SK-N-SH treated with all-trans-retinoic acid at 6 μM for 48 hours (cell line): ENCODE results near the gene GAREM2.

Source experiments
- ATAC-seq: fragments of 200-7000 bp; cut with Tn5 transposase; 3 replicates; pipeline ENCODE4 v1.9.1; 2020; ENCODE audit warnings: mild to moderate bottlenecking, moderate library complexity
- ARNTL ChIP-seq: fragments of 450-650 bp; formaldehyde crosslinking; IDR thresholded peaks from 2 replicates; pipeline ENCODE4 v1.5.0; 2020; ENCODE audit warnings: low read depth, mild to moderate bottlenecking, moderate library complexity, borderline replicate concordance
- BACH2 ChIP-seq: fragments of 250-450 bp; sonication (Bioruptor Pico); IDR thresholded peaks from 2 replicates; pipeline ENCODE4 v1.9.0; 2021; ENCODE audit warnings: mild to moderate bottlenecking, borderline replicate concordance
- CREB5 ChIP-seq: fragments of 250-450 bp; sonication (Bioruptor Pico); IDR thresholded peaks from 2 replicates; pipeline ENCODE4 v1.5.1; 2020; ENCODE audit warnings: low read depth, mild to moderate bottlenecking, moderate library complexity
- CSDC2 ChIP-seq: fragments of 250-450 bp; sonication (Bioruptor Pico); IDR thresholded peaks from 2 replicates; pipeline ENCODE4 v1.5.0; 2020; ENCODE audit warnings: mild to moderate bottlenecking, moderate library complexity
- CSRNP3 ChIP-seq: fragments of 250-450 bp; sonication (Bioruptor Pico); IDR thresholded peaks from 2 replicates; pipeline ENCODE4 v1.5.1; 2021; ENCODE audit warnings: mild to moderate bottlenecking, moderate library complexity
- ESRRG ChIP-seq: fragments of 250-450 bp; sonication (Bioruptor Pico); IDR thresholded peaks from 2 replicates; pipeline ENCODE4 v1.6.1; 2021; ENCODE audit warnings: mild to moderate bottlenecking
- GLIS3 ChIP-seq: fragments of 250-450 bp; sonication (Bioruptor Pico); IDR thresholded peaks from 2 replicates; pipeline ENCODE4 v1.5.0; 2020; ENCODE audit warnings: mild to moderate bottlenecking, moderate library complexity
- ISL1 ChIP-seq: fragments of 250-450 bp; sonication (Bioruptor Pico); IDR thresholded peaks from 2 replicates; pipeline ENCODE4 v2.1.2; 2022; ENCODE audit warnings: mild to moderate bottlenecking, moderate library complexity
- OSR1 ChIP-seq: fragments of 250-450 bp; sonication (Bioruptor Pico); IDR thresholded peaks from 2 replicates; pipeline ENCODE4 v1.8.0; 2022; ENCODE audit warnings: moderate library complexity, mild to moderate bottlenecking, inconsistent platforms
- POU6F1 ChIP-seq: fragments of 250-450 bp; sonication (Bioruptor Pico); IDR thresholded peaks from 2 replicates; pipeline ENCODE4 v1.8.0; 2021; ENCODE audit warnings: low read depth, mild to moderate bottlenecking, moderate library complexity, borderline replicate concordance
- PPARA ChIP-seq: fragments of 250-450 bp; sonication (Bioruptor Pico); IDR thresholded peaks from 2 replicates; pipeline ENCODE4 v1.5.0; 2020; ENCODE audit warnings: mild to moderate bottlenecking, borderline replicate concordance
- RARB ChIP-seq: fragments of 250-450 bp; sonication (Bioruptor Pico); IDR thresholded peaks from 2 replicates; pipeline ENCODE4 v1.8.0; 2021; ENCODE audit warnings: mild to moderate bottlenecking, moderate library complexity
- SNAI2 ChIP-seq: fragments of 250-450 bp; sonication (Bioruptor Pico); IDR thresholded peaks from 2 replicates; pipeline ENCODE4 v1.5.0; 2020; ENCODE audit warnings: mild to moderate bottlenecking, moderate library complexity
- TCF4 ChIP-seq: fragments of 250-450 bp; sonication (Bioruptor Pico); IDR thresholded peaks from 2 replicates; pipeline ENCODE4 v1.8.0; 2021; ENCODE audit warnings: mild to moderate bottlenecking, moderate library complexity, borderline replicate concordance
- TOX ChIP-seq: fragments of 250-450 bp; sonication (Bioruptor Pico); IDR thresholded peaks from 2 replicates; pipeline ENCODE4 v1.8.0; 2021; ENCODE audit warnings: mild to moderate bottlenecking, moderate library complexity, borderline replicate concordance
- ZC3H10 ChIP-seq: fragments of 250-450 bp; sonication (Bioruptor Pico); IDR thresholded peaks from 2 replicates; pipeline ENCODE4 v1.5.1; 2021; ENCODE audit warnings: mild to moderate bottlenecking, moderate library complexity
- ZNF565 ChIP-seq: fragments of 450-650 bp; formaldehyde crosslinking; conservative IDR thresholded peaks from 2 replicates; pipeline ENCODE4 v1.5.0; 2020; ENCODE audit warnings: low read depth, mild to moderate bottlenecking, moderate library complexity
- ZNF70 ChIP-seq: fragments of 450-650 bp; formaldehyde crosslinking; IDR thresholded peaks from 2 replicates; pipeline ENCODE4 v1.5.0; 2020; ENCODE audit warnings: mild to moderate bottlenecking, moderate library complexity
- ZNF8 ChIP-seq: fragments of 450-650 bp; formaldehyde crosslinking; IDR thresholded peaks from 2 replicates; pipeline ENCODE4 v1.5.0; 2020; ENCODE audit warnings: mild to moderate bottlenecking, moderate library complexity
- TF ChIP-seq, protein P1 (sequence below): fragments of 250-450 bp; sonication (Bioruptor Pico); IDR thresholded peaks from 2 replicates; pipeline ENCODE4 v1.5.0; 2020; ENCODE audit warnings: mild to moderate bottlenecking, moderate library complexity
- TF ChIP-seq, protein P2 (sequence below): fragments of 250-450 bp; sonication (Bioruptor Pico); IDR thresholded peaks from 2 replicates; pipeline ENCODE4 v1.8.0; 2020; ENCODE audit warnings: mild to moderate bottlenecking, moderate library complexity, borderline replicate concordance

Gene GAREM2

GRCh38 chr2:26216587-26216986 is 43.7 kb downstream of the GAREM2 start (continued):
- TF ChIP-seq, protein P1, sequence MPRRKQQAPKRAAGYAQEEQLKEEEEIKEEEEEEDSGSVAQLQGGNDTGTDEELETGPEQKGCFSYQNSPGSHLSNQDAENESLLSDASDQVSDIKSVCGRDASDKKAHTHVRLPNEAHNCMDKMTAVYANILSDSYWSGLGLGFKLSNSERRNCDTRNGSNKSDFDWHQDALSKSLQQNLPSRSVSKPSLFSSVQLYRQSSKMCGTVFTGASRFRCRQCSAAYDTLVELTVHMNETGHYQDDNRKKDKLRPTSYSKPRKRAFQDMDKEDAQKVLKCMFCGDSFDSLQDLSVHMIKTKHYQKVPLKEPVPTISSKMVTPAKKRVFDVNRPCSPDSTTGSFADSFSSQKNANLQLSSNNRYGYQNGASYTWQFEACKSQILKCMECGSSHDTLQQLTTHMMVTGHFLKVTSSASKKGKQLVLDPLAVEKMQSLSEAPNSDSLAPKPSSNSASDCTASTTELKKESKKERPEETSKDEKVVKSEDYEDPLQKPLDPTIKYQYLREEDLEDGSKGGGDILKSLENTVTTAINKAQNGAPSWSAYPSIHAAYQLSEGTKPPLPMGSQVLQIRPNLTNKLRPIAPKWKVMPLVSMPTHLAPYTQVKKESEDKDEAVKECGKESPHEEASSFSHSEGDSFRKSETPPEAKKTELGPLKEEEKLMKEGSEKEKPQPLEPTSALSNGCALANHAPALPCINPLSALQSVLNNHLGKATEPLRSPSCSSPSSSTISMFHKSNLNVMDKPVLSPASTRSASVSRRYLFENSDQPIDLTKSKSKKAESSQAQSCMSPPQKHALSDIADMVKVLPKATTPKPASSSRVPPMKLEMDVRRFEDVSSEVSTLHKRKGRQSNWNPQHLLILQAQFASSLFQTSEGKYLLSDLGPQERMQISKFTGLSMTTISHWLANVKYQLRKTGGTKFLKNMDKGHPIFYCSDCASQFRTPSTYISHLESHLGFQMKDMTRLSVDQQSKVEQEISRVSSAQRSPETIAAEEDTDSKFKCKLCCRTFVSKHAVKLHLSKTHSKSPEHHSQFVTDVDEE (CRISPR knock-in tag) = no peak
- TF ChIP-seq PPARA (CRISPR knock-in tag) (no peak), RARB (CRISPR knock-in tag) (no peak), ZNF70 (no peak), GLIS3 (CRISPR knock-in tag) (no peak), SNAI2 (no peak), TCF4 (CRISPR knock-in tag) (no peak)

GRCh38 chr2:26217720-26218119 is 44.8 kb downstream of the GAREM2 start:
- ATAC-seq = no peak
- no peak for TF ChIP-seq GLIS3 (CRISPR knock-in tag)
- TF ChIP-seq ESRRG = no peak
- TF ChIP-seq ZNF565 (CRISPR knock-in tag) = no peak
- TF ChIP-seq, protein P1 (CRISPR knock-in tag) = no peak
- no peak for TF ChIP-seq POU6F1 (CRISPR knock-in tag)
- no peak for TF ChIP-seq CSRNP3
- no peak for TF ChIP-seq BACH2 (CRISPR knock-in tag)
- TF ChIP-seq CSDC2 (CRISPR knock-in tag) = no peak
- no peak for TF ChIP-seq ZNF8 (CRISPR knock-in tag)
- TF ChIP-seq CREB5 (CRISPR knock-in tag) = no peak
- no peak for TF ChIP-seq PPARA (CRISPR knock-in tag)
- TF ChIP-seq ZC3H10 (CRISPR knock-in tag) = no peak
- no peak for TF ChIP-seq ZNF70
- TF ChIP-seq ISL1 (CRISPR knock-in tag) = no peak
- TF ChIP-seq, protein P2, sequence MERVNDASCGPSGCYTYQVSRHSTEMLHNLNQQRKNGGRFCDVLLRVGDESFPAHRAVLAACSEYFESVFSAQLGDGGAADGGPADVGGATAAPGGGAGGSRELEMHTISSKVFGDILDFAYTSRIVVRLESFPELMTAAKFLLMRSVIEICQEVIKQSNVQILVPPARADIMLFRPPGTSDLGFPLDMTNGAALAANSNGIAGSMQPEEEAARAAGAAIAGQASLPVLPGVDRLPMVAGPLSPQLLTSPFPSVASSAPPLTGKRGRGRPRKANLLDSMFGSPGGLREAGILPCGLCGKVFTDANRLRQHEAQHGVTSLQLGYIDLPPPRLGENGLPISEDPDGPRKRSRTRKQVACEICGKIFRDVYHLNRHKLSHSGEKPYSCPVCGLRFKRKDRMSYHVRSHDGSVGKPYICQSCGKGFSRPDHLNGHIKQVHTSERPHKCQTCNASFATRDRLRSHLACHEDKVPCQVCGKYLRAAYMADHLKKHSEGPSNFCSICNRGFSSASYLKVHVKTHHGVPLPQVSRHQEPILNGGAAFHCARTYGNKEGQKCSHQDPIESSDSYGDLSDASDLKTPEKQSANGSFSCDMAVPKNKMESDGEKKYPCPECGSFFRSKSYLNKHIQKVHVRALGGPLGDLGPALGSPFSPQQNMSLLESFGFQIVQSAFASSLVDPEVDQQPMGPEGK (CRISPR knock-in tag) = no peak
- TF ChIP-seq TOX (CRISPR knock-in tag) = no peak
- TF ChIP-seq ARNTL (CRISPR knock-in tag) = no peak
- TF ChIP-seq RARB (CRISPR knock-in tag) = no peak
- TF ChIP-seq SNAI2 = no peak
- no peak for TF ChIP-seq OSR1 (CRISPR knock-in tag)
- TF ChIP-seq, all 23 proteins: peak for 0
